ENCODE measurements around the gene TSGA10IP.

TSGA10IP gene

DNA sequence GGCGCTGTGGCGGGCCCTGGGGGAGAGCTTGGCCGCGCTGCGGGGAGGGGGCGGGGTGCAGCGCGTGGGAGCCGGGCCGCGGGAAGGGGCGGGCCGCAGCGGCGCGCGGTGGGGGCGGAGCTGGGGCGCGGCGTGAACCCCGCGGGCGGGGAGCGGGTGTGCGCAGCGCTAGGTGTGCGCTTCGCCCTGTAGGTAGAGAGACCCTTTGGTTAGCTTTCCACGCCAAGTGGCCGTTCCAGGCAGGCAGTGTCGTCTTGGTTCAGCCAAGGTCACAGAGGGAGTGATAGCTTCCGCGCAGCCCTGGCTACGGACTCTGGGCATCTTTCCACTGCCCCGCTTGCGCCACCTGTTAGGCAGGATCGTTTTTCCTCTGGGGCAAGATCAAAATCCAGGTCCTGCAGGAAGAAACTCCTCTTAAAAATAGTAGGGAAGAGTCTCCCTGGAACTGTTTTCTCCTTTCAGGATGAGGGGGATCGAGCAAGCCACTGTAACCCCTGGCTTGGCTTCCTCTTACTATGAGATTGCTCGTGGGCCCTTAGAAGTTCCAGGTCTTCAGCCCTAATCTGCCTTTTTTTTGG is 57.5 kb downstream of the TSGA10IP start:
- H3K4me3 ChIP-seq (ENCODE audit: low read depth, low read length) = peak overlapping the region; percentile 99
- TF ChIP-seq, protein P1, sequence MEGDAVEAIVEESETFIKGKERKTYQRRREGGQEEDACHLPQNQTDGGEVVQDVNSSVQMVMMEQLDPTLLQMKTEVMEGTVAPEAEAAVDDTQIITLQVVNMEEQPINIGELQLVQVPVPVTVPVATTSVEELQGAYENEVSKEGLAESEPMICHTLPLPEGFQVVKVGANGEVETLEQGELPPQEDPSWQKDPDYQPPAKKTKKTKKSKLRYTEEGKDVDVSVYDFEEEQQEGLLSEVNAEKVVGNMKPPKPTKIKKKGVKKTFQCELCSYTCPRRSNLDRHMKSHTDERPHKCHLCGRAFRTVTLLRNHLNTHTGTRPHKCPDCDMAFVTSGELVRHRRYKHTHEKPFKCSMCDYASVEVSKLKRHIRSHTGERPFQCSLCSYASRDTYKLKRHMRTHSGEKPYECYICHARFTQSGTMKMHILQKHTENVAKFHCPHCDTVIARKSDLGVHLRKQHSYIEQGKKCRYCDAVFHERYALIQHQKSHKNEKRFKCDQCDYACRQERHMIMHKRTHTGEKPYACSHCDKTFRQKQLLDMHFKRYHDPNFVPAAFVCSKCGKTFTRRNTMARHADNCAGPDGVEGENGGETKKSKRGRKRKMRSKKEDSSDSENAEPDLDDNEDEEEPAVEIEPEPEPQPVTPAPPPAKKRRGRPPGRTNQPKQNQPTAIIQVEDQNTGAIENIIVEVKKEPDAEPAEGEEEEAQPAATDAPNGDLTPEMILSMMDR (IDR thresholded peaks at IDR 0.05; ENCODE audit: low read depth, low read length) = no peak

DNA sequence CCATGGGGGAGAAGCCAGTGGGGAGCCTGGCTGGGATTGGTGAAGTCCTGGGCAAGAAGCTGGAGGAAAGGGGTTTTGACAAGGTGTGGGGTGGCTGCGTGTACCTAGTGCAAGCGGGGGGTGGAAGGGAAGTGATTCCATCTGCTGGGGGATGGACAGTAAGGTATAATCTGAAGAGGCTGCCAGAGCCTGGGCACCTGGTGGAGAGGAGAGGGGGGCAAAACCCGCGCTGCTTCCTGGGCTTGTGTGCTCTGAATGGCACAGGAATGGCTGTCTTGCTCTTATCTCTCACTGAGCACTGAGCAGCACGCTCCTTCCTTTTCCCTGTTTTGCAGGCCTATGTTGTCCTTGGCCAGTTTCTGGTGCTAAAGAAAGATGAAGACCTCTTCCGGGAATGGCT is 58.0 kb downstream of the TSGA10IP start:
- TF ChIP-seq, protein P1 (IDR thresholded peaks at IDR 0.05; ENCODE audit: low read depth, low read length) = no peak
- H3K4me3 ChIP-seq (ENCODE audit: low read depth, low read length) = peak overlapping the region; percentile 99

DNA sequence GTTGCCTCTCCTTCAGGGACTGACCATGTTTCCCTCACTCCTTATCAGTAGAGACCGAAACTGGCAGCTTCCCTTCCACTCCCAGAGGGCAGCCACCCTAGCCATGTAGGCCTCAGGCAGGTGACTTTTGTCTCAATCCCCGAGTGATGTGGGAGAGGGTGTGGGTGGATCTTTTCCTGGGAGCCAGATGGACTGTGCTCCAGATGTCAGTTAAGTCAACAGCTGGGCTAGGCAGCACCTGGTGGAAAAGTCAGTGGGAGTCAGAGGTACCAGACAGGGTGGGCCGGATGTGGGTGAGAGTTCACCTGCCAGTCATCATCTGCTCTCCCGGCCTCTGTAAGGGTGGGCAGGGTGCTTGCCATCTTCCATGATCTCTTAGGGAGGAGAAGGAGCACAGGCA is 58.9 kb downstream of the TSGA10IP start:
- TF ChIP-seq, protein P1 (IDR thresholded peaks at IDR 0.05; ENCODE audit: low read depth, low read length) = no peak
- H3K4me3 ChIP-seq (ENCODE audit: low read depth, low read length) = no peak overlapping the region

DNA sequence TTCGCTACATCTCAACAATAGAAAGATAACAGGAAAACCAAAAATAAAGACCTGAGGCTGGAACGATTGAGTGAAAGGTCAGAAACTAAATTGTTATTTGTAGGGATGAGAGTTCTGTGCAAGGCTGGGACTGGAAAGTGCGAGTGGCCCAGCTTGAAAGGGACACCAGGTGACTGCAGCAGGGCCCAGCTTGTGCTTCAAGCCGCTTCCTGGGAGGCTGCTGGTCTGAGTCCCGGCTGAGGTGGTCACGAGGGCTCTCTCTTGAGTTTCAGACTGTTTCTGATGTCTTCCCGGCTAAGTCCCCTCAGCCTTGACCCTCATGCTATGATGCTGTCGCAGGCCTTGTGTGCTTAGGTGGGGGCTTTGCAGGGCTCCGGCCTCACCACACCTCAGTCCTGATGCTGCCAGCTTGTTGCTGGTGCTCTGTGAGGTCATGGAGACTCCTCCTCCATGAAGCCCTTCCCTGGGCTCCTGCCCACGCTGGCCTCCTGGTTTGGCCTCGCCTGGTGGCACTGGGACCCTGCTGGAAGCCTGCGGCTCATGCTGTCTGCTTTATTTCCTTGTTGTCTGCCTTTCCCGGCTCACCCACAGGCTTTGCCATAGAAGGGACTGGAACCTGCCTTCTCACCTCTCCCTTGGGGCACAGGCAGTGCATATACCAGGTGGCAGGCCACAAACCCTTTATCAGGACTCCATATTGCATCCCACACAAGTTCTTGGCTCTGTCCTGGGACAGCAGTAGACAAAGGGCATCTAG is 61.0 kb downstream of the TSGA10IP start:
- TF ChIP-seq, protein P1 (IDR thresholded peaks at IDR 0.05; ENCODE audit: low read depth, low read length) = no peak
- no peak overlapping the region for H3K4me3 ChIP-seq (ENCODE audit: low read depth, low read length)

DNA sequence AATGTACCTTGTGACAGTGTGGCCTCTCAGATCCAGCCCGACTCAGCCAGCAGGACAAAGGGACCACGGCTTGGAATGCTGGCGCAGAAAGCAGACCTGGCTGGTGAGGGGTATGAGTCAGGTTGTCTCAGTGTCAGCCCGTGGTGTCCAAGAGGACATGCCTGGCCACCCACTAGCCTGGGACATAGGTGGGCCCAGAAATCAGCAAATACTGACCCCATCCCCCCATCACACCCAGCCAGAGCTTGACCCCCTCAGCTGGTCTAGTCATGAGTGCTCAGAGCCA is 61.6 kb downstream of the TSGA10IP start:
- TF ChIP-seq, protein P1 (IDR thresholded peaks at IDR 0.05; ENCODE audit: low read depth, low read length) = no peak
- no peak overlapping the region for H3K4me3 ChIP-seq (ENCODE audit: low read depth, low read length)

DNA sequence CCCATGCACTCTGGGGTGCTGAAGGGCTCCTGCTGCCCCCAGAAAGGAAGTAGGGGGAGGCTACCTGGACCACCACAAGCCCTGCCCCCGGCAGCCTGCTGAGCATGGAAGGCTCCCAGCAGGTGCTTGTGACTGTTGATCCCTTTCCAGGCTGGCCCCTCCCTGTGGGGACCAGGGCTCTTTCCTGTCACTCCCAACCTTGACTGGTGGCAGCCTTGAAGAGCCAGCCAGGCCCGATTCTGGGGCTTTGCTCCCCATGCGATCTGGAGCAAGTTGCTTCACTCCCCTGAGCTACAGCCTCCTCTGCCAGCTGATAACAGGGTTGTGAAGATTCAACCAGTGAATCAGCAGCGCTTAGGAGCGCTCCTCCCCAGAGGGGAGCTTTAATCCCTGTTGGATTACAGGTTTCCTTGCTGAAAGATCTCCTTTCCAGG is 61.9 kb downstream of the TSGA10IP start:
- TF ChIP-seq, protein P1 (IDR thresholded peaks at IDR 0.05; ENCODE audit: low read depth, low read length) = no peak

DNA sequence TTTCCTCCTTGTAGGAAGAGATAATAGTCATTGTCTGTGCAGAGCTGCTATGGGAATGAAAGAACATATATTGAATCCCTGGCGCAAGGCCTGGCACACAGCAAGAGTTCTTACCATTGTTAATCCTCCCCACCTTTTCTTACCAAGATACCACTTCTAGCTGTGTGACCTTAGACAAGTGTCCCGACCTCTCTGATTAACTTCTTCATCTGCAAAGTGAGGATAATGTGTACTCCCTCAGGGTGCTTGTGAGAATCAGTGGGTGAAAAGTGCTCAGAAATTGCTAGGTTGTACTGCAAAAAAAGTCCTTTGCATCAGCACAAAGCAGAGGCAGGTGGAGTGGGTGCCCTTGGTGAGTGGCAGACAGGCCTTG is 62.8 kb downstream of the TSGA10IP start:
- H3K4me3 ChIP-seq (ENCODE audit: low read depth, low read length) = no peak overlapping the region
- TF ChIP-seq, protein P1 (IDR thresholded peaks at IDR 0.05; ENCODE audit: low read depth, low read length) = no peak

More for the DNA sequence above, 61.9 kb downstream of the TSGA10IP start:
- no peak overlapping the region for H3K4me3 ChIP-seq (ENCODE audit: low read depth, low read length)
